Stromal cell of bone marrow (primary cell): ENCODE results near the gene ARL8B.
"Not testable (repeated sequence)": the region's sequence is repeated elsewhere in the genome, so short reads cannot be mapped to it uniquely, and the experiment has no call there.

Experiments
- DNase-seq: peaks from one replicate; pipeline ENCODE4 v3.0.0-alpha.2; 2012; ENCODE audit warnings: low read depth

ARL8B gene

DNA sequence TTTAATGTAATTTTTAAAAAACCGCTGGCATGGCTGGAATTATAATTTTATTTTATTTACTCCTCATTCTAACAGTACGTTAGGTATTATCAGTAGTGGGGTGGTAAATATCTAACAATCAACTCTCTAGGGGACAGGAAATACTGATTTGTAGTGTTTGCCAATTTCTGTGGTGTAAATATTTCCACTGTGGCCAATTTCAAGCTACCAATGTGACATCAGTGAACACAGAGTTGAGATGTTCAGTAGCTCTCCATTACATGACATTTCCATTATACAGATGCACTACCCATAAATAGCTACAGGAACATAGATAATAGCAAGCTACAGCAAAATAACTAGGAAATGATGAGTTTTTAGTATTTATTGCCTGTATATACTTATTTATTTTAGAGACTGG lies 10.0 kb upstream of the ARL8B start:
- no peak for DNase-seq

DNA sequence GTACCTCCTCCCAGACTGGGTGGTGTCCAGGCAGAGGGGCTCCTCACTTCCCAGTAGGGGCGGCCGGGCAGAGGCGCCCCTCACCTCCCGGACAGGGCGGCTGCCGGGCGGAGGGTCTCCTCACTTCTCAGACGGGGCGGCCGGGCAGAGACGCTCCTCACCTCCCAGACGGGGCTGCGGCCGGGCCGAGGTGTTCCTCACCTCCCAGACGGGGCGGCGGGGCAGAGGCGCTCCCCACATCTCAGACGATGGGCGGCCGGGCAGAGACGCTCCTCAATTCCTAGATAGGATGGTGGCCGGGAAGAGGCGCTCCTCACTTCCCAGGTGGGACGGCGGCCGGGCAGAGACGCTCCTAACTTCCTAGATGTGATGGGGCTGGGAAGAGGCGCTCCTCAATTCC lies 8.4 kb upstream of the ARL8B start:
- not testable (repeated sequence) for DNase-seq

DNA sequence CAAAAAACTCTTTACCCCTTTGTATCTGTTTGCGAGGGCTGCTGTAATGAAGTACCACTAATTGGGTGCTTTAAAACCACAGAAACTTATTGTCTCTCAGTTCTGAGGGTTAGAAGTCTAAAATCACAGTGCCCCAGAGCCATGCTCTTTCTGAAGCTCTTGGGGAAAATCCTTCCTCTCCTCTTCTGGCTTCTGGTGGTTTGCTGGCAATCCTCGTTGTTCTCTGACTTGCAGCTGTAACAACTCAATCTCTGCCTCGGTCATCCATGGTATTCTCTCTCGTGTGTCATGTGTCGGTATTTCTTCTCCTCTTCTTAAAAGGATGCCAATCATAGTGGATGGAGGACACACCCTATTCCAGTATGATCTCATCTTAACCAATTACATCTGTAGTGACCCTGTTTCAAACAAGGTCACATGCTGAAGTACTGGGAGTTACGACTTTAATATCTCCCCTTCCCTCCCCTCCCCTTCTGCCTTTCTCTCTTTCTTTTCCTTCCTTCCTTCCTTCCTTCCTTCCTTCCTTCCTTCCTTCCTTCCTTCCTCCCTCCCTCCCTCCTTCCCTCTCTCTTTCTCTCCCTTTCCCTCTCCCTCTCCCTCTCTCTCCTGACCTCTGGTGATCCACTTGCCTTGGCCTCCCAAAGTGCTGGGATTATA lies 6.5 kb upstream of the ARL8B start:
- no peak for DNase-seq

DNA sequence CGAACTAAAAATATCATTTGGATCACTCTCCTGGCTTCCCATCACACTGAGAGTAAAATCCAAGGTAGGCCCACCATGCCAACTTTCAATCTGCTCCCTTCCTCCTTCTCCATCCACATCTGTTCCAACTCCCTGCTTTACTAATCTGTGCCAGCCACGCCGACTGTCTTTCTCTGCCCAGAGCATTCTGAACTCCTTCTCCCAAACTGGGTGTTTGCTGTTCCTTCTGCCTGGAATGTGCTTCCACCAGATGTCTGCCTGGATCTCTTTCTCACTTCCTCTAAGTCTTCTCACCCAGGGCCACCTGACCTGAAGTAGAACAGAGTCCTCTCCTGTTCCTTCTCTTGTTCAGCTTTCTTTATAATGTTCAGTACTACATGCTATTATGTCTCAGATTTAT lies 5.6 kb upstream of the ARL8B start:
- DNase-seq = no peak

DNA sequence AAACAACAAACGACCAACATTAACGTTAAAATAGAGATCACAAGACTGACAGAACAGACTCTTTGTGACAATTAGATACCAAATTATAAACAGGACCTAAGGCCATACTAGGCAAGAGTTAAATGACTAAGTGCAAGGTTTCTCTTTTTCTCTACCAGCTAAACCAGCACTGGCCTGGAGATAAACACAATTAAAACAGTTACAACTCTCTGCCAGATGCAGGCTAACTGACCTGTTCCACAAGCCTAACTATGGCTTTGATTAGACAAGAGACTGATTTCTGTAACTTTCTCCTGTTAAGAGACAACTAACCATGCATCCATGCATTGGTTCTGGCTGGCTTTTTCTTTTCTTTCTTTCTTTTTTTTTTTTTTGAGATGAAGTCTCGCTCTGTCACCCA lies 1.6 kb upstream of the ARL8B start:
- DNase-seq = no peak

DNA sequence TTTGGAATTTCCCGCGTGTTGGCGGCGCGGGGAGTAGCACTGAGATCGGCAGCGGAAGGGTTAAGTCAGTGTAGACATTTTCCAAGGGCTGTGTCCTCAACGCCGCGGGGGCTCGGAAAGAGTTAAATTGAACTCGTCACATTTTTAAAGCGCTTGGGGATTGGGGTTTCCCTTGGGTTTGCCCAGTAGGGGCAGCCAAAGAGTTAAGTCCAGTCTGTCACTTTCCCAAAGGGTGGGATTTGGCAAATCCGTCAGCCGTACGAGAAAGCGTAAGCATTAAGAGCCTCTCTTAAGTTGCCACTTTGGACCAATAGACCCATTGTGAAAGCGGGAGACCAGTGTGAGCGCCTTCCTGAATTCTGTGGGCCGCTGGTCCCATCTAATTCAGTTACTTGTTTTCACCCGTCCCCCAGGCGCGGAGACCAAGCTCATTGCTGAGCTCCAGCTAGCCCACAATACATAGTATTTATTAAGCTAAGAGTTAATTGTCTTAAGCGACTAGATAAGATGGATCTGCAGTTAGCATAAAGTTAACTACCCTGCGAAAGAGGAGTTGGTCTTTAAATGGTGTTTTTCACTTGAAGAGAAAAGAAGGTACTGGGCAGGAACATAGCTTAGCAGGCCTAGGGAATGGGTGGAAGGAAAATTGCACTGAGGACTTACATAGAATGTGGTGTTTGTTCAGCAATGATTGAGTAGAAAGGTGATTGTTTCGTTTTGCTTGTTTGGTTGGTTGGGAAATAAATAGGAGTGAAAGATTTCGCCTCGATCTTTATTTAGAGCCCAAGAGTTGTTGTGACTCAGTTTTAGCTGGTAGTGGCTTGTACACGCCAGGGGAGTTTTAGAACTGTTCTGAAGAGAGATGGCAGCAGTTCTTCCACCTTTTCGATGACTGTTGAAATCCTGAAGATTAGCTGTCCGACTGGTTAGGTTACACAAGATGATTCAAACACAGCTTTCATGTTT lies 932 bp downstream of the ARL8B start:
- peak; percentile 62 for DNase-seq

DNA sequence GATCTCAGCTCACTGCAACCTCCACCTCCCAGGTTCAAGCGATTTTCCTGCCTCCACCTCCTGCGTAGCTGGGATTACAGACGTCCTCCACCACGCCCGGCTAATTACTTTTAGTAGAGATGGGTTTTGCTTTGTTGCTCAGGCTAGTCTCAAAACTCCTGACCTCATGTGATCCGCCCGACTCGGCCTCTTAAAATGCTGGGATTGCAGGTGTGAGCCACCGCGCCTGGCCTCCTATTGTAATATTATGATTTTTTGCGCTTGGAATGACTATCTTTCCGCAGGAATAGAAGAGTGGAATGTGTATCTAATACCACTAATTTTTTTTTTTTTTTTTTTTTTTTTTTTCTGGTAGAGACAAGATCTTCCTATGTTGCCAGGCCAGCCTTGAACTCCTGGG lies 1.8 kb downstream of the ARL8B start:
- no peak for DNase-seq

DNA sequence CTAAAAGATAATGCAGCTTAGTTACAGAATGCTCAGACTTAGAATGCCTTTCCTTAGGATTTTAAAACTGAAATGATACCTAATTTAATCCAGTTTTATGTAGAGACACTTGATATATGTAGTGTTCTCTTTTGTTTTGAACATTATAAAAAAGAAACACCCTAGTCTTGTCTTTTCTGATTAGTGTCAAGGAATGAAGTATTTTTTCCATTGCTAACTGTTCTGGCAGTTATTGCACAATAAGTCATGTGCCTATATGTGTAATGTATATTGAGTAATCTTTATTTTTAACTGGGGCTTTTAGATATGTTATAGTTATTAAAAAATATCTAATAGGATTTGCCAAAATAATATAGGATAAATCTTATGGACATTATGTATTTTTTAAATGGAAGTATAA lies 4.5 kb downstream of the ARL8B start:
- DNase-seq = no peak

DNA sequence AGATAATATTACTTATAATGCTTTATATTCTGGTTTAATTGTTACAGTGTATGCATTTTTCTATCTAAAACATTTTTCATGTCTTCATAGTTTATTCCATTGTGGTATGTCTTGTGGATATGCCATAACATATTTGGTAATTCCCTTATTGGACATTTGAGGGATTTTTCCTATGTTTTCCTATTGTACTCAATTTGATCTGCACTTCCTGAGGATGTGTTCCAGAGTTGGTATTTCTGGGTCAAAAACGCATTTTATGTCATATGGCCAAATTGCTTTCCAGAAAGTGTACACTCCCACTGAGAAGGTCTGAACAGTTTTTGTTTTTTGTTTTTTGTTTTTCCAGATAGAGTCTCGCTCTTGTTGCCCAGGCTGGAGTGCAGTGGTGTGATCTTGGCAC lies 6.8 kb downstream of the ARL8B start:
- no peak for DNase-seq

DNA sequence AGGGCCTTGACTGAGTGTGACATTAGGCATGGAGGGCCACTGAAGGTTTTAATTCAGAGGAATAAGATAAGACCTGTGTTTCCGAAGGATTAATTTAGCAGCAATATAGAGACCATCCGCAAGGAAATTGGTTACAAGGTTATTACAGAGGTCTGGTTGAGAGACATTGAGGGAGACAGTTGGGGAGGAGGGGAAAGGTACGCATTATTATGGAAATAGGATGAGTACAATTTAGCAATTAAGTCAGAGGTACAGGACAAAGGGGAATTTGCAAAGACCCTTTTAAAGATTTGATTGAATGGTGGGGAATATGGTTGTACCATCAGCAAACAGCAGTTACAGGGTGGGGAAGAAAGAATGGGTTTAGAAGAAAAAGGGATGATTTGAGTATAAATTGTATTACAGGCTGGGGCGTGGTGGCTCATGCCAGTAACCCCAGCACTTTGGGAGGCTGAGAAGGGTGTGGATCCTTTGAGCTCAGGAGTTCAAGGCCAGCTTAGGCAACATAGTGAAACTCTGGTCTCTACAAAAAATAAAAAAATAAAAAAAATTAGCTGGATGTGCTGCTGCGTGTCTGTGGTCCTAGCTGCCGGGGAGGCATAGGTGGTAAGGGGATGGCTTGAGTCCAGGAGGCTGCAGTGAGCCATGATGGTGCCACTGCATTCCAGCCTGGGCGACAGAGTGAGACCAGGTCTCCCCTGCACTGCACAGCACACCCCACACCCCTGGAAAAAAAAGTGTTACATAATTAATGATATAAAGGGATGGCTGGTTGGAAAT lies 11.3 kb downstream of the ARL8B start:
- DNase-seq = no peak

DNA sequence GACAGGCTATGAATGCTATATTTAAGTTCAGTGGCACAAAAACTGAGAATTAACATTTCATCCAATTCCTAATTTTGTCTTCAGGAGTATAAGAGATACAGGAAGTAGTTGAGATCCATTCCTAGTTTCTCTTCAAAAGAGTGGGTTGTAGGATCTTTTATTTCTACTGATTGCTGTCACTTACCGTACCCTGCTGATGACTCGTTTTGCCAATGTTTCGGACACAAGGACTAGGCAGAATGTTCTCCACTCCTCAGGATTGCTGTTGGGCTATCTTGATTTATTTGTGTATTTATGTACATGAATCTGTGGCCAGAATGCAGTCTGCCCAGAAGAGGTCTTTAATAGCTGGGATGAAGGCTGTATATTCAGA lies 11.9 kb downstream of the ARL8B start:
- DNase-seq = no peak

DNA sequence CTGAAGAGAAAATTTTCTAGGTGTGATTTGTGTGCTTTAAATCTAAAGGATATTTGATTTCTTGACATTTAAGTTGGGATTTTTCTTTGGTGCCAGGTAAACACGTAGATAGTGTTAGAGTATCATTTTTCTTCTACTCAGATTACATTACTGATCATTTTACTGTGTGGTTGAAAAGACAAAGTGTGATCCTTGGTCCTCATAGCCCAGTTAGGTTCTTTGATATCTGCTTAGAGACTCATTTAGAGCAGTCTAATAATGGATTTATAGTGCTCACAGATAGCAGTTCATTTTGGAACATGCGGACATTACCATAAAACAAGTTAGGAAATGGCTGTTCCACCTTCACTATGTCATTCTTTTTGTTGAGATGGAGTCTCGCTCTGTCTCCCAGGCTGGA lies 12.4 kb downstream of the ARL8B start:
- no peak for DNase-seq

DNA sequence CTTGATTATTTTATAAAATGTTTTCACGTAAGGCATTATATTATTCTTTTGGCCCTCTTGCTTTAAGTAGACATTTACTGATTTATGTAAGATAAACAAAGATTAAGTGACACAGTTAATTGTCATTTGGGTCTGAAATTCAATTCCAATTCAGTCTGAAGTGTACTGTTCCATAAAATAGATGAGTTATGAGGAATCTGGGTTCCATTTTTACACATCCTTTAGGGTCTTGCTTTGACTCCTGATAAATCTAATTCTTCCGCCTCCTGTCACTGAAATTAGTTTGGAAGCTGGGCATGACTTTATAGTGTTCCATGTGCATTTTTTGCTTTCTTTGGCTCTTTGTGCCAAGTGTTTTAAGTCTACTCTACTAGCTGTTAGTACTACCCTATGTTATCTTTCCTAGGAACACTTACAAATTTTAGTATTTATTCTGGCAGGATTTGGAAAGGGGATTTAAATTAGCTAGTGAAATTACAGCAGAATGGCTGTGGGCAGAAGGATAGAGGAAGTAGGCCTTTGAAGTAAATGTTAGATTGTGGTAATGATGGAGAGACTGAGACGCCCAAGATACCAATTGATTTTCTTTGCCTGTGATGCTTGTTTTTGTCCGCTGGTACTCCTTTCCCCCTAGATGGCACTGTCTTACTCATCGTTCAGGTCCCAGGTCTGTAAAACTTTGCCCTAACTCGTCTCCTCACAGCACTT lies 14.3 kb downstream of the ARL8B start:
- no peak for DNase-seq

DNA sequence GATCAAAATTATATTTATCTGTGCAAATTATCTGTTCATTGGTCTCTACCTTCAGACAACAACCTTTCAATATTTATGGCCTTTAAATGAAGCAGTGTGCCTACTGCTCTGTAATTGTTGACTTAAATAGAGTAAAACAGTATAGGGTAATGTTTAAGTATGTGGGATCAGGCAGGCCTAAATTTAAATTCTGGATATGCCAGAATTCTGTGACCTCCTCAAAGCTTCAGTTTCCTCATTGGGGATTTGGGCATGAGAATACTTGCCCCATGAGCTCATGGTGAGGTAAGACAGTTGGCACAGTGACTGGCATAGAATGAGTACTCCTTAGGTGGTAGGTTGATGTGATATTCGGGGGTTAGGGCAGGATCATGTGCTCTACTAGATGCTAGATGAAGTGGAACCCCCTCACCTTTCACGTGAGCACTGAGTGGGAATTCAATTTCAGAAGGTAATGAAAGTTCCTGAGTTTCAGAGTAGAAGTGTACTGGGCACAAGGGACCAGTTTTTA lies 14.9 kb downstream of the ARL8B start:
- DNase-seq = no peak

DNA sequence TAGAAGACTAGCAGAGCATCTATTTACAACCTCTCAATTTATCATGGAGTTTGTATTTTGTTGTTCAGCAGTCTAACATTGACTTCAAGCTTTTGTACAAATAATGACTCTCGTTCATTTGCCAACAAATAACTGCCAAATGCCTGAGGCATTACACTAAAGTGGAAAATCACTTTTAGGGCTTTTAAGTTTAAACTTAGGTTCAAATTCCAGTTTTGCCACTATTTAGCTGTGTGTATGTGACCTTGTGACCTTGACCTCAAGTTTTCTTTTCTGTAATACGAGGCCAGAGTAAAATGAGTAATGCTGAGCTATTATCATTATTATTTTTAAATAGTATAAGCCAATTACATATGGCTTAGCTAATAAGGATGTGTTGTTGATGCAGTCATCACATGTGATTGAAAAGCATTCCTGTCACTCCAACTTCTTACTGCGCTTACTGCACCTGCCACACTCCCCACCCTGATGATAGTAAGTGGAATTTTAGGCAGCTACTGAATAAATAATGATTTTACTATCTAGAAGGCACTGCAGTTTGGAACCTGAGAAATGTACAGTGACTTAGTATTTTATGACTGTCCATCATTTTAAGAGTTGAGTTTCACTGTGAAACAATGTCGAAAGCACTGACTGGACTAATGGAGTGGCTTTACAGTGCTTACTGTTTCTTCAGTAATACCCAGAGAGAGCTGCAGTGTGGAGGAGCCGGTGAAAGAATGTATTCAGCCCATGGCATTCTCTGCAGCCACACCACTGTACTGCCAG lies 16.3 kb downstream of the ARL8B start:
- DNase-seq = no peak

DNA sequence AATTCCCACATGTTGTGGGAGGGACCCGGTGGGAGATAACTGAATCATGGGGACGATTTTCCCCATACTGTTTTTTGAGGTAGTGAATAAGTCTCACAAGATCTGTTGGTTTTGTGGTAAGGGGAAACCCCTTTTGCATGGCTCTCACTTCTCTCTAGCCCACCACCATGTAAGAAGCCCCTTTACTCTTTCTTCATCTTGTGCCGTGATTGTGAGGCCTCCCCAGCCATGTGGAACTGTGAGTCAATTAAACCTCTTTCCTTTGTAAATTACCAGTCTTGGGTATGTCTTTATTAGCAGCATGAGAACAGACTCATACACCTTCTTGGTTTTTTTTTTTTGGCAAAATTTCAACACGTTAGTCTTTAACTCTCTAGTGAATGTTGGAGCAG lies 18.1 kb downstream of the ARL8B start:
- no peak for DNase-seq

DNA sequence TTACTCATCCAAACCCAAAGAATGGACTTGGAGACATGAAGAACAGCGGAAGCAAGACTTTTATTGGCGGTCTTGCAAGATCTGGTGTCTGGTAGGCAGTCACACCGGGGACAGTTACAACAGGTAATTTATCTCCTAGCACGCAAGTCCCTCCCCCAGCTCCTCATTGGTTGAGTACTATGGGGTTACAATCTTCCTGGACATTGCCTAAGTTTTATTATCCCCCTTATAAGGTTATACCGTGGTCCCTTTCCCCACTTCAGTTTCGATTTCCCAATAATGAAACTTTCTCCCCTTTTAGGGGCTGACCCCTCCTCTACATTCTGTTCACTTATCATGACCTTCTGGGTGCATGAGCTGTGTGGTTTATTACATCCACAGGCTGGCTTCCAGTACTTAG lies 18.7 kb downstream of the ARL8B start:
- no peak for DNase-seq

DNA sequence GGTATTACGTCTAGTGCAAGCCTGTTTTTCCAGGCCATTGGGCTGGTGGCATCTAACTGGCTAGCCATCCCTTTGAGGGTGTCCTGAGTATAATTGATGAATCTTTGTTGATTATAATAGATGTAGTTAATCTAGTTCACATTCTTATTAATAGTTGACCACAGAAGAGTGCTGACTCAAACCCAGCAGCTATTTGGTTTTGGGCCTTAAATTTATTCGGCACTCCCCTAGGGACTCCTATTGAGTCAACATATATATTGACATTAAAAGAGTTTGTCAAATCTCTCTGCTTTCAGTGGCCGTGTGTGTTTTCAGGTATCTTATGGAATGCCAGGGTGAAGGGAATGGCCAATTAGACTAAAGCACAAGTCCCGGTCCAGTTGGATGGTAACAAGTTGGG lies 19.7 kb downstream of the ARL8B start:
- DNase-seq = no peak

DNA sequence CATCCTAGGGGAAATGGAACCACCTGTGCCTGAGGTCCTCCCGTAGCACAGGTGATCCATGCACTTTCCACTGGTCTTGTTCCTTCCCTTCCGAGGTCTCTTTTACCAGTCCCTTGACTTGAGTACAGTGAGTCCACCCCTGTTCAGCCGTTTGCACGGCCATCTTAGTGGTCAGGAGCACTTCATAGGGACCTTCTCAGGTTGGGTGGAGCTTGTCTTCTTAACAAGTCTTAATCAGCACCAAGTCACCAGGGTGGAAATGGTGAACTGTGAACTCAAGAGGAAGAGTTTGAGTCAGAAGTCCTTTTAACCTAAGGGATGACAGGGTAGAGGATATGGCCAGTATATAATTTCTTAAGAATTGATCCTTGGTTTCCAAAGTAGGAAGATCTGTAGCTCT lies 21.4 kb downstream of the ARL8B start:
- no peak for DNase-seq

DNA sequence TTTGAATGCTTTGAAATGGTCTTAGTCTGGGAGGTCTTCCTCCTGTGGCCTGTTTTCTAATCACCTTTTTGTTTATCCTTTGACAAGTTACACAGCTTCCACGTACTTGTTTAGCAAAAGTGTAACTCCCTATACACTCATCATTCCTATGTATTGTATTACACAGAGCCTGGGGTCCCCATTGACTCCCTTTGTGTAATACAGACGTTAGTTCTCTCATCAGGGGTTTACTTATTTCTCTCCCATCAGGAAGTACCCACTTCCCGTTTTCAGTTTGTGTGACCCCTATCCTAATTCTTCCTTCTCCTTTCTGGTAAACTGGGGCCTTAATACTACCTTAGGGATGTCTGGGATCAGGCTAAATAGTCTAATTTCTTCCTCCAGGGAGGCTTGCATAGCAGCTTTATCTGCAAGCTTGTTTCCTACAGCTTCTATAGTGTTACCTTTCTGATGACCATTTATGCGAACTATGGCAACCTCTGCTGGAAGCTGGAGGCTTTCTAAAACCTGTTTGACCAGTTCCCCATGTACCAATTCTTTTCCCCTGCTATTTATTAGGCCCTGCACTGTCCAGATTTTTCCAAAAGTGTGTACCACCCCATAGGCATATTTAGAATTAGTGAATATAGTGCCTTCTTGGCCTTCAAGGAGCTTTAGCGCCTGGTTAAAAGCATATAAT lies 22.4 kb downstream of the ARL8B start:
- no peak for DNase-seq

DNA sequence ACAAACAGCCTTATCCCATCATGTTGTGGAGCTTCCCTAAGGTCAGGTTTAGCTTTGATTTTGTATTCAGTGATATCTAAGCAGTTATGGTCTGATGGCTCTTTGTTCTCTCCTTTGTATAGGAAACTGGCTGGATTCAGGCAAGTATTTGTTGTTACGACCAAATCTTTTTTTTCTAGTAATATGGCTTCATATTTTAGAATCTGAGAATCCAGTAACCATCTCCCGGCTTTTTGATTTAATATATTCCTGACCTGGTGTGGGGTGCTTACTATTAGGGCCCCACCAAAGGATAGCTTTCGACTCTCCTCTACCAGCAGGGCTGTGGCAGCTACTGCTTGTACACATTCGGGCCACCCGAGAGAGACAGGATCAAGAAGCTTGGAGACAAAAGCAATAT lies 23.0 kb downstream of the ARL8B start:
- no peak for DNase-seq
